Head of caudate nucleus (tissue), 42 donors: Measurements from ENCODE around the gene PLPPR1.
"Not testable (repeated sequence)": the region's sequence is repeated elsewhere in the genome, so short reads cannot be mapped to it uniquely, and the experiment has no call there.

Source experiments
- DNase-seq, 42 donors: peaks; one replicate each; pipeline versions ENCODE4 v3.0.0 to v3.0.0-alpha.2; 2020 to 2021; ENCODE audit warnings: mixed read lengths in 7 of 42
- intact Hi-C: fragments of 100-400 bp; cut with DNase I; formaldehyde crosslinking; loops from one replicate; pipeline ENCODE4 v1.15.0; 2022

PLPPR1 gene

DNA sequence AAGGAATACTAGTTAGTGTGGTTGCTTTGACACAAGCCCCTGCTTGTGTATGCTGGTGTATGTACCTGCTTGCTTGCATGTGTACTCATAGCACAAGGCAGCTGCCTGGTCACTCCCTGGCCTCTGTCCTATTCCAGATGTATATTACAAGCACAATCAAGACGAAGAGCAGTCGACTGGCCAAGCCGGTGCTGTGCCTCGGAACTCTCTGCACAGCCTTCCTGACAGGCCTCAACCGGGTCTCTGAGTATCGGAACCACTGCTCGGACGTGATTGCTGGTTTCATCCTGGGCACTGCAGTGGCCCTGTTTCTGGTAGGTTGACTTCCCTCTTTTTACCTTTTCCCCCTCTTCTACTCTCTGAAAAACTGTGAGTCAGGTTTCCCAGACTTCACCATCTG is 284.1 kb downstream of the PLPPR1 start:
- intact Hi-C loops = loop anchor here (5.0 to 10.0 kb wide), 2 partner anchors 72 to 195 kb away; partner anchors contain the start of gene BAAT

DNA sequence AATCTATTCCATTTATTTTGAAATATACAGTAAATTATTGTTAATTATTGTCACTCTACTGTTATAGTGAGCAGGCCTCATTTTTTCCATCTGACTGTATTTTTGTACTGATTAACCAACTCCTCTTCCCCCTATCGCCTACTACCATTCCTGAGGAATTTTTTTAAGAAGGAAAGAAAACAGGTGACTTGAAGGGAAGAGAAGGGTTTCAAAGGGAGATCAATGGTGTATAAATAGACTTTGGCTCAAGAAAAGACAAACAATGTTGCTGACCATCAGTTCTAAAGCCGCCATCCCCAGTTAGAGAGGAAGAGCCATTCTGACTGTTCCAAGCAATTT is 286.6 kb downstream of the PLPPR1 start:
- no peak for DNase-seq
- intact Hi-C loops = loop anchor here (10.0 kb wide), 1 partner anchor 70 kb away; the partner anchor contains the start of gene BAAT

More for the DNA sequence above, 284.1 kb downstream of the PLPPR1 start:
- DNase-seq = no peak

DNA sequence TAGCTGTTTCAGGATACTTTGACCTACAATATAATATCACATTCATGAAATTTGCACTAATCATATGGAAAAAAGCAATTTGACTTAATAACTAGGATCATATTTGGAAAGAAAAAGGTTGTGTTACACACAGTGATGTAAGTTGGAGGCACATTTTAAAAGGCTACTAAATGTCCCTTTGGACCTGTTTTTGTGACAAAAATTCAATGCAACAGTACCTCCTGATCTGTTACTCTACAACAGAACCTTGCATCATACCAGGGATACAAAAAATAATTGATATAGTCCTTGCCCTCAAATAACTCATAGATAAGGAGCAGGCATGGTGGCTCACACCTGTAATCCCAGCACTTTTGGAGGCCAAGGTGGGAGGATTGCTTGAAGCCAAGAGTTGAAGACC is 289.2 kb downstream of the PLPPR1 start:
- intact Hi-C loops = loop anchor here (10.0 kb wide), 1 partner anchor 67 kb away; the partner anchor contains the start of gene BAAT

DNA sequence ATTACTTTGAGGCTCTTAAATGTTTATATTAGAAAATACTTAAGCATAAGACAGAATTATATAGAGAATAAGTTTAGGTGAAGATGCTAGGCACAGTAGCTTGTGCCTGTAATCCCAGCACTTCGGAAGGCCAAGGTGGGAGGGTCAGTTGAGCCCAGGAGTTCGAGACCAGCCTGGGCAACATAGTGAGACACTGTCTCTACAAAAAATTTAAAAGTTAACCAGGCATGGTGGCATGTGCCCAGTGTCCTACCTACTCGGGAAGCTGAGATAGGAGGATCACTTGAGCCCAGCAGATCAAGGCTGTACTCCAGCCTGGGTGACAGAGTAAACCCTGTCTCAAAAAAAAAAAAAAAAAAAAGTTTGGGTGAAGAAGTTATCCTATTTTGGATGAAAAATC is 294.6 kb downstream of the PLPPR1 start:
- intact Hi-C loops = no loop called here

More for the DNA sequence above, 289.2 kb downstream of the PLPPR1 start:
- DNase-seq = no peak

DNA sequence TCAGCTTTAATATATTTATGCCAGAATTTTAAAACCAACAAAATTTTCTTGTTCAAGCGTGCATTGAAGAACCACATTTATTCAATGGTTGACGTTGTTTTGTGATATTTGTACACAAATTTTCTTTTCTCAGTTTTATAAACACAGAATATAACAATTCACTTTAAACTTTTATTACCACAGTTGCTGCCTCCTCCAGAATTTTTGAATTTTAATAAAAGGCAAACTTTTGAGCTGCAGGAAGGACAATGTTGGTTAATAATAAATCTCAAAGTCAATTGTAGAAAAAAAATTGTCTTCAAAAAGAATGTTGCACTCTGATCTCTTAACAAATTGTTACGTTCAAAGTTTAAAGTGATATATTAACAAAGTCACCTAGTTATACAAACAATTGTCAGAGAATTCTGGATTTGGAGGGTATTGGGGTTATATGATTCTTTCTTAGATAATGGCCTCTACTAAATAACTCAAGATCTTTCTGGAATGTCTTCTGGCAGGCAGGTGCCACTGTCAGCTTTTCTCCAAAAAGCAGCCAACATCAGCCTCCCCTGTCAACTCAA is 295.8 kb downstream of the PLPPR1 start:
- DNase-seq = no peak
- intact Hi-C loops = no loop called here

More for the DNA sequence above, 294.6 kb downstream of the PLPPR1 start:
- DNase-seq = no peak

DNA sequence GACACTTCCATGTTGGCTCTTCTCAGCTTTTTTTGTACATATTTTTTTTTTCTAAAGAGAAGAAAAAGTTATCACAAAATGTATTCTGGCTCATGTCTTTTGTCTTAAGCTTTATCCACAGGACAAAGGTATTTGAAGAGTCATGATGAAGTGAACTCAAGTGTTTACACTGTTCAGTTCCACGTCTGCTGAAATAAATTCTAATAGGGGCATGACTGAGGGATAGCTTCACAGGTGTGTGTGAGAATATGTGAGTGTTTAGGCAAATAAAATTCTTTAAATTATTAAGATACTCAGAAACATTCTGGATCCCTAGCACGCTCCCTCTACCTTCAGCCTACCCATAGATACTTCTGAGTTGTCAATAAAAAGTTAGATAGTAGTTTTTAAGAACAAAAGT is 296.5 kb downstream of the PLPPR1 start:
- intact Hi-C loops = no loop called here
- DNase-seq = no peak

DNA sequence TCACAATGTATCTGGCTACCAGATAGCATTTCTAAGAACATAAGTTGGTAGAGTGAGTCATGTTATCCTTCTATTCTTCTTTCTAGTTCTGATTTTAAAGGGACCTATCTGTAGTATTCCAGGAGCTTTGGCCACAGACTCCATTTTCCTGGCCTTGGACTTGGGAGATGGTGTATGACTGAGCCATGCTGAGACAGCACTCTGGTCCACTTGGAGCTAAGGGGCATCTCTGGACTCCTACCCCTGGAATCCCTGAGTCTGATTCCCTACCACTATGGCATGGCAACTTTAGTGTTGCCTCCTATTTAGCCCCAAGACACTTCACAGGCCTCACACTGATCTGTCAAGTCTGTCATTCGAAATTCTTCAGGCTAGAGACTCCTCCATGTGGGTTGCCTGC is 297.5 kb downstream of the PLPPR1 start:
- no peak for DNase-seq
- intact Hi-C loops = no loop called here

DNA sequence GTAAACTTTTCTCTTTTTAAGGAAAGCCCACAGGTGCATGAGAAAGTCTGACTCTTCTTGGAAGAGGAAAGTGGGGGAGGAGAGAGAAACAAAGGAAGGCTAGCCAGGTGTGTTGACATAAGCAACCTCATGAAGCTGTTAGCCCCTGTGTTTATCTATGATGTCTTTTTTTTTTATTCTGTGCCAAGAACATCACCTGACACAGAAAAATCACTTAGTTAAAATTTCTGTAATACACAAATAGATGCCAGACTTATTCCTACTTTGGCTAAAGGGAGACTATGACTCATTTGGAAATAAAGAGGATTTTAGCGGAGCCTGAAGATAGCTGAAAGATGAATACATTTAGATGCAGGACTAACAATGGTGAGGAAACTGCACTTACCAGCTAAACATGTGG is 298.0 kb downstream of the PLPPR1 start:
- intact Hi-C loops = no loop called here
- DNase-seq = no peak

DNA sequence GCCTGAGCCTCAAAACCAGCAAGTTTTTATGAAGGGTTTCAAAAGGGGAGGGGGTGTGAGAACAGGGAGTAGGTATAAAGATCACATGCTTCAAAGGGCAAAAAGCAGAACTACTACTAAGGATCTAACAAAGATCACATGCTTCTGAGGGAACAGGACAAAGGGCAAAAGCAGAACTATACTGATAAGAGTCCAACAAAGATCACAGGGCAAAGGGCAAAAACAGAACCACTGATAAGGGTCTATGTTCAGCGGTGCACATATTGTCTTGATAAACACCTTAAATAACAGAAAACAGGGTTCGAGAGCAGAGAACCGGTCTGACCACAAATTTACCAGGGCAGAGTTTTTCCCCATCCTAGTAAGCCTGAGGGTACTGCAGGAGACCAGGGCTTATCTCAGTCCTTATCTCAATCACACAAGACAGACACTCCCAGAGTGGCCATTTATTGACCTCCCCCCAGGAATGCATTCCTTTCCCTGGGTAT is 298.9 kb downstream of the PLPPR1 start:
- DNase-seq, intact Hi-C loops: not testable (repeated sequence)

DNA sequence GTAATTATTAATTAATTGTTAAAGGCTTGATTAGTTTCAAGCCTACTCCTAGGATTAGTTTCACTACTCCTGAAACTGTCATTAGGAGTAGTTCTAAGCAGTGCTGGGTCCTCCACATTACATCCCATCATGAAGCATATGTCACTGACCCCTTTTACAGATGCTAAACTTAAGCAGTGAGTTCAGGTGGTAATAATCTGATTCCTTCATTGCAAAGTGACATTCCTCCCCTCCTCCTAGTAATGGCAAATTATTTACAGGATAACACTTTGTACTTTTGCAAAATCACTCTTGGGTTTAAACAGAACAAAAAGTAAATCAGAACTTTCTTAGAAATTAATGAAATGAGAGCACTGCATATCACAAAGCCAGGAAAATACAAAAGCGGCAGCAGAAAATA is 303.8 kb downstream of the PLPPR1 start:
- no peak for DNase-seq
- intact Hi-C loops = no loop called here

DNA sequence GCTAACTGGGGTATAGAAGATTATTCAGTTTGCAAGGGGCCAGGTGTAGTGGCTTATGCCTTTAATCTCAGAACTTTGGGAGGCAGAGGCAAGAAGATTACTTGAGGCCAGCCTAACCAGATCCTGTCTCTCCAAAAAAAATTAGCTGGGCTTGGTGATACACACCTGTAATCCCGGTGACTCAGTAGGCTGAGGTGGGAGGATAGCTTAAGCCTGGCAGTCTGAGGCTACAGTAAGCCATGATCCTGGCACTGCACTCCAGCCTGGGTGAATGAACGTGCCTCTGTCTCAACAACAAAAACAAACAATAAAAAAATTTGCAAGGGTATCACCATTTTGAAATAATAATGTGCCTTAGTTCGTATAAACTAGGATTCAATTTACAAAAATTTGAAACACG is 305.0 kb downstream of the PLPPR1 start:
- no peak for DNase-seq
- intact Hi-C loops = no loop called here

DNA sequence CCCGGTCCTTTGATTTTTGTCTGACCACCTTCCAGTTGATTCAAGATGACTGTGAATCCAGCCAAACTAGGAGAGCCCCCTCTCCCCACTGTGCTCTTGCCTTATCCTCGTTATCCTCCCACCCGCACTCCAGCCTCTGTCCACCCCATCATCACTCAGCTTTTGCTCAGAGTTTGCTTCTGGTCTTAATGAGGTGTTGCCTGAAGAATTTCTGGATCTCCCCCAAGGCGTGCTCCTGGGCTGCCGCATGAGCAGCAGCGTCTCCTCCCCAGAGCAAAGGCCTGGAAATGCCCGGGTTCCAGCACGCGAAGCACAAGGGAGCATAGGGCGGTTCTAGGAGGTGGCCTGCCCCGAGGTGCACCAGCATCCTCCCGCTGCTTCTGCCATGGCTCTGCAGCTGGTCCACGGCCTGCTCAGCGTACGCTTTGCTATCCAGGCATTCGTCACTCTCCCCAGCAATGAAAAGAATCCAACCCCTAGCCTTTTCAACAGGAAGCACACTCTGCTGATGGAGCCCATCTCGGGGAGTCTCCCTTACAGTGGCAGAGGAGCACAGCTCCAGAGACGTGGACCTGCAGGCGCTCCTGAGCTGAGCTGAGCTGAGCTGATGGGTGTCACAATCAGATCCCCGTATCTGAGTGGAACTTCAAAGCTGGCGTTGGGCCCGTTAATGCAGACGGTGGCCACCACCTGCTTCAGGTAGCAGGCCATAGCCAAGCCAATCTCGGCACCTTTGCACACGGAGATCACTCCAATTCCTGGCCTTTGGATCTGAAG is 305.6 kb downstream of the PLPPR1 start:
- no peak for DNase-seq
- intact Hi-C loops = no loop called here

DNA sequence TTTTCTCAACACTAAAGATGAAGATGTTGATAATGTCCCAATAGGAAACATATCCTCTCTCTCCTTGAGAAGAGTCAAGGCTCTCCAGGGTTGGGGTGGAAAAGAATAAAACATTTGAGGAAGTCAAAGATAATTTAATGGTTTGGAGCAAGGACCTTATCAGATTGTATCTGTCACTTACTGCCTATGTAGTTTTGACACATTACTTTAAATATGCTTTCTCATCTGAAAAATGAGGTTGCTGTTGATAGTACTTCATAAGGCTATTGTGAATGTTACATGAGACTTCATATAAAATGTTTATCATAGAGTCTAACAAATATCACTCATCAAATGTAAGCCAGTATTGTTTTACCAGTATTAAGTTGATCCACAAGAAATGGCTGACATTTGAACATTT is 307.6 kb downstream of the PLPPR1 start:
- no peak for DNase-seq
- intact Hi-C loops = no loop called here

DNA sequence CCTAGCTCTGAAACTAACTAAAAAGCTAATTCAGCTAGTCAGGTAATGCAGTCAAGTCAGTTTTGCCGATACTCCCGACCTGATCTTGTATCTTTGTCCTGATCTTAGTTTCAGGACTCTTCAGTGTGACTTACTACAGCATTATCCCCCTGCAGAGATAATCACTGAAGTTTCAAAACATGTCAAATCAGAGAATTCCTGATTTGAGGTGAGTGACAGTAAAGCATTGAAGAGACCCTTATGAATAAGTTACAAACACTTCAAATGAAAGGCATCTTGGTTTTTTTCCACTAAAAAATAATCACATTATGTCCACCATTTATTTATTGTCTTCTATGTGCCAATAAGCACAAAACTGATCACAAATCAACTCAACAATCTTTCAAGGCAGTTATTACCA is 308.7 kb downstream of the PLPPR1 start:
- no peak for DNase-seq
- intact Hi-C loops = no loop called here

DNA sequence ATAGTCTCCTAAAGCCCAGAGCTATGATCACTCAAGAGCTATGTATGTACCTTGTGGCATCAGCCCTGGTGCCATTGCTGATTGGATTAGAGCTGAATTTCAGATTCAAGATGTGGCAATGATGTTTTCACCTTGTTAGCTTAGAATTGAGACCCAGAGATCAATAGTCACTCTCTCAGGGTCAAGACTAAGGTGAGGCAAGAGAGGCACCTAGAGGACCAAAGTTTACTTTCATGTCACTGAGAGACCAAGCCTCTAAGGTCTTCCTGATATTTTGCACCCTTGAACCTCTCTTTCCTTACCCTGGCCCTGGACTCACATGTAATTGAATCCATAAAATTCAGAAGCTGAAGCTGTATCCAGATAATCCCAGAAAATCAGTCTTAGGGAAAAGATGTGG is 313.4 kb downstream of the PLPPR1 start:
- intact Hi-C loops = no loop called here
- DNase-seq = no peak

DNA sequence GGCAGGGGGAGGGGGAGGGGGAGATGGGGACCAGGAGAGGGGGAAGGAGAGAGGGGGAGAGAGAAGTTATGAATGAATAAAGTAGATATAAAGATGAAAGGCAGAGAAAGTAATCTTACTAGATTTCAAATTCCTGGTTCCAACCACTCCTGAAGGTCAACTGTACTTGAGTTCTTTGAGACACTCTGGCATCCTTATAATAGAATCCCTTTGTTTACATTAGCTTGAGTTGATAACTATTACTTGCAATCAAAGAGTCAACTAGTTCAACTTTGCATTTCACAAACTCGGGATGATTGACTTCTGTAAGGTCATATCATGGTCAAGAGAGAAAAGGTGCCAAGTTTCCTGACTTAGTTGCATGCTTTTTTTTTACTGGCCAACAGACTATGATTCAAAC is 314.1 kb downstream of the PLPPR1 start:
- intact Hi-C loops = no loop called here
- no peak for DNase-seq

DNA sequence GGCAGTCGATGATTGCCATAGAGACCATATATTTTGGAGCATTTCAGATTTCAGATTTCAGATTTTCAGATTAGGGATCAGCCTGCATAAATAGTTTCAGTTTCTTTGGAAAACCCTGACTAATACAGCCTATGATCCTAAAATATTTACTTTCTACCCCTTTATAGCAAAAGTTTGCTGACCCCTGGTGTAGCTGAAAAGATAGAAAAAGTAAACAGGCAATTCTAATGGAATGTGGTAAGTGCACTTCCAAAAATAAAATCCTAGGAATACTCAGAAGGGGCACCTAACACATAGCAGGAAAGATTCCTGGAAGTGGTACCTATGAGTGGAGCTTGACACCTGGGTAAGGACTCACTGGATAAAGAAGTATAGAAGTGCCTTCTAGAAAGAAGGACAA is 321.8 kb downstream of the PLPPR1 start:
- intact Hi-C loops = no loop called here
- DNase-seq = no peak

DNA sequence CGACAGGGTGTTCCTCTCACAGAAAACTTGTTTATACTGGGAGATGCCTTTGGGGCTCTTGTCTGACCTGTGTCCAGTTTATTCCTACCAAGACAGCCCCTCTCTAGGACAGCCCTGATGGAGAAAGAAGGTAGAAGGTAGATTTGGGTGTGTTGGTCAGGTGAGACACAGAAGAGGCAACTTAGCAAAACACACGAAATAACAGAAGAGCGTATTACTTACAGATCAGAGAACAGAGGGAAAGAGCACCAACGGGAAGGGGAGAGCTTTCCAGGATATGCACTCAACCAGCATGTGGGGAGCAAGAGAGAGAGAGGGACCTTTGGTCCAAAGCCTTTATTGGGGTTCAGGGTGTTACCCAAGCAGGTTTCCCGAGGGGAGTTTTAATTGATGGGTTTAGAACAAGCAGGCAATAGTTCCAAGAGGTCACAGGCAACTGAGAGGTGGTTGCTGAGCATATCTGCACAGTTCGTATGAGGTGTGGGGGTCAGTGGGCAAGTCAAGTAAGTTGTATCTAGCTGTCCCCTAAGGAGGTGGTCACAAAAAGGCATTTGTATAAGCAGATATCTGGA is 324.5 kb downstream of the PLPPR1 start:
- DNase-seq = no peak
- intact Hi-C loops = no loop called here

DNA sequence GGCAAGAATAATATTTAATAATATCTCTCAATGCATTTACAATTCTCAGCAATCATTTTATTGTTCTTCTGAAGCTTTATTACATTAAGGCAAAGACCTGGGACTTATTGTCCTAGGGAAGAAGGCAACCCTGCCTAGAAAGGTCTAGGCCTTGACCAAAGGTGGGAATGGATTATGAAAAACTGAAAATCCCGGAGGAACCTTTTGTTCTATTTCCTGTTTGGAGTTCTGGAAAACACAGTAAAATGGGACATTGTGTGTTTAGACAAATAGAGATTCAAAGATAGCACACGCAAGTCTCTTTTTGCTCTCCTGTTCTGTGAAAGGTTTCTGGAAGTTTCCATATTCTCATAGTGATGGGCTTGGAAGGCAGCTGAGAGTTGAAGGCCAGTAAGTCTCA is 325.2 kb downstream of the PLPPR1 start:
- intact Hi-C loops = no loop called here
- DNase-seq = no peak

DNA sequence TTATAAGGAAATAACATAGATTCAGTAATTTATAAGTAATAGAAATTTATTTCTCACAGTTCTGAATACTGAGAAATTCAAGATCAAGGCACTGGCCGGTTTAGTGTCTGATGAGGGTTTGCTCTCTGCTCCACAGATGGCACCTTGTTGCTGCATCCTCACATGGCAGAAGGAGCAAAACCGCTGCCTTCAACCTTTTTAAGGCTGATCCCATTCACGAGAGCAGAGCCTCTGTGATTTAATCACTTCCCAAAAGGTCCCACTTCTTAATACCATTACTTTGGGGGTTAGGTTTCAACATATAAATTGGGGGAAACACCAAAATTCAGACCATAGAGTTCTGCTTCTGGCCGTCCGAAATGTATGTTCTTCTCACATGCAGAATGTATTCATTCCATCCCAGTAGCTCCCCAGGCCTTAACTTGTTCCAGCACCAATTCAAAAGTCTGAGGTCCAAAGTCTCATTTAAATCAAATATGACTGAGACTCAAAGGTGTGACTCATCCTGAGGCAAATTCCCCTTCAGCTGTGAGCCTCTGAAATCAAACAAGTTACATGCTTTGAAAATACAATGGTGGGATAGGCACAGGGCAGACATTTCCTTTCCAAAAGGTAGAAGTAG is 325.7 kb downstream of the PLPPR1 start:
- no peak for DNase-seq
- intact Hi-C loops = no loop called here
